Fibroblast of lung (primary cell): Measurements from ENCODE around the gene ZC3H12D. TPM values are rescaled to one million over a fixed set of nuclear protein-coding genes. Genes with fewer than 3 reads are reported as not detected.

ENCODE experiments used
- DNase-seq, 2 donors: peaks; one replicate each; pipeline versions ENCODE4 v3.0.0 to v3.0.0-alpha.2; 2010; ENCODE audit warnings: low read depth in 2 of 2
- H2AFZ ChIP-seq: 2 replicates; pipeline ENCODE4 v1.5.1; 2012; ENCODE audit warnings: low read length, control low read depth, inconsistent platforms
- H3K27ac ChIP-seq: 2 replicates; pipeline ENCODE4 v1.5.1; 2011; ENCODE audit warnings: low read length, control low read depth; ENCODE audit not compliant: insufficient read depth
- H3K27me3 ChIP-seq: 2 replicates; pipeline ENCODE4 v1.5.1; 2011; ENCODE audit warnings: mild to moderate bottlenecking, low read length; ENCODE audit not compliant: control insufficient read depth, insufficient read depth
- H3K36me3 ChIP-seq: 2 replicates; pipeline ENCODE4 v1.5.1; 2011; ENCODE audit warnings: low read length; ENCODE audit not compliant: control insufficient read depth, insufficient read depth
- H3K4me1 ChIP-seq: 2 replicates; pipeline ENCODE4 v1.5.1; 2011; ENCODE audit warnings: low read length; ENCODE audit not compliant: control insufficient read depth, insufficient read depth; ENCODE audit errors: extremely low read depth
- H3K4me2 ChIP-seq: 2 replicates; pipeline ENCODE4 v1.5.1; 2011; ENCODE audit warnings: low read length, control low read depth; ENCODE audit not compliant: insufficient read depth; ENCODE audit errors: extremely low read depth
- H3K4me3 ChIP-seq, 4 experiments: fragments of 200-600 bp in 1 of 4; sonication (generic) in 1 of 4; replicated peaks in 1 of 4; 2 replicates each; pipeline ENCODE4 v1.5.1; 2011 to 2016; ENCODE audit warnings: low read length in 4 of 4, low read depth in 3 of 4, mild to moderate bottlenecking in 3 of 4, control low read depth in 2 of 4, inconsistent platforms in 1 of 4, mixed read lengths in 1 of 4; ENCODE audit not compliant: insufficient read depth in 1 of 4; ENCODE audit errors: control extremely low read depth in 1 of 4
- H3K79me2 ChIP-seq: 2 replicates; pipeline ENCODE4 v1.5.1; 2012; ENCODE audit warnings: mild to moderate bottlenecking, low read length, inconsistent platforms; ENCODE audit not compliant: control insufficient read depth, insufficient read depth
- H3K9ac ChIP-seq: 2 replicates; pipeline ENCODE4 v1.5.1; 2011; ENCODE audit warnings: mild to moderate bottlenecking, low read length, control low read depth; ENCODE audit not compliant: insufficient read depth
- H3K9me3 ChIP-seq: 2 replicates; pipeline ENCODE4 v1.5.1; 2012; ENCODE audit warnings: low read depth, low read length; ENCODE audit not compliant: control insufficient read depth, insufficient read depth
- H4K20me1 ChIP-seq: 2 replicates; pipeline ENCODE4 v1.5.1; 2011; ENCODE audit warnings: low read length; ENCODE audit not compliant: control insufficient read depth, insufficient read depth; ENCODE audit errors: extremely low read depth
- EZH2 ChIP-seq: IDR thresholded peaks from 2 replicates; pipeline ENCODE4 v1.5.1; 2012; ENCODE audit warnings: low read length, control low read depth, mild to moderate bottlenecking; ENCODE audit errors: missing control alignments
- polyA plus RNA-seq, 2 donors: library from polyadenylated mRNA; depleted of rRNA in 1 of 2; stranded (reverse) in 1 of 2; unstranded in 1 of 2; fragments of >200 nt; gene quantifications; 2 replicates each; pipeline ENCODE4 v1.2.1, GENCODE V29; 2011 to 2012; ENCODE audit warnings: missing spikeins in 1 of 2
- total RNA-seq: library from RNA; depleted of rRNA; stranded (reverse); fragments of >200 nt; gene quantifications from 2 replicates; pipeline ENCODE4 v1.2.1, GENCODE V29; 2014
- TF ChIP-seq, protein P1 (sequence below), 2 donors: IDR thresholded peaks in 1 of 2; conservative IDR thresholded peaks in 1 of 2; 1 replicate in 1 of 2; 2 replicates in 1 of 2; pipeline ENCODE4 v1.5.1; 2011 to 2012; ENCODE audit warnings: low read length in 2 of 2, control low read depth in 1 of 2, inconsistent platforms in 1 of 2, low read depth in 1 of 2, mild to moderate bottlenecking in 1 of 2

The ZC3H12D gene
- total and polyA plus RNA-seq, 2 donors (not counting 1 experiment from before 2014, with no cell fraction given), result 0.01 to 0.17 TPM

DNA sequence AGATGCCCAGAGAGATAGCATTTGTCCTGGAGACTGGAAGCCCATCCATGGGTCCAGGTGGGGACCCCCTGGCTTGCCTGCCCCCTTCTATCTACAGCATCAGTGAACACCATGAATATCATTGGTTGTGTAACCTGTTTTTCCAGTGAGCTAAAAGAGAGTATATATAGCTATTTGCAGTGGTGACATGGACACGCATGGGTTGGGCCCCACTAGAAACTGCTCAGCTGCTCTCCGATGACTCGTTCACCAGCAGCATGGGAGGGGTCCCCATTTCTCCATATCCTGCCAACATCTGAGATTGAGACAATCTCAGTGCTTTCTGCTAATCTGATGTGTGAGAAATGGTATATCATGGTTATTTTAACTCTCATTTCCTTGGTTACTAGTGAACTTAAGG, 4.0 kb upstream of the ZC3H12D start:
- H3K9ac ChIP-seq, result no peak overlapping the region
- H3K79me2 ChIP-seq, result no peaks in the 10 kb centered on the region
- no peaks in the 10 kb centered on the region for H3K36me3 ChIP-seq
- no peak overlapping the region for H3K4me2 ChIP-seq
- H3K4me1 ChIP-seq, result no peaks in the 10 kb centered on the region
- H4K20me1 ChIP-seq, result no peaks in the 10 kb centered on the region
- no peak overlapping the region for H2AFZ ChIP-seq
- H3K4me3 ChIP-seq, result no peak overlapping the region
- no peak overlapping the region for H3K27ac ChIP-seq
- H3K27me3 ChIP-seq, result no peaks in the 10 kb centered on the region
- DNase-seq, result peak in 1 of 2 donors; percentile 39
- TF ChIP-seq EZH2, result no peak
- TF ChIP-seq, protein P1, sequence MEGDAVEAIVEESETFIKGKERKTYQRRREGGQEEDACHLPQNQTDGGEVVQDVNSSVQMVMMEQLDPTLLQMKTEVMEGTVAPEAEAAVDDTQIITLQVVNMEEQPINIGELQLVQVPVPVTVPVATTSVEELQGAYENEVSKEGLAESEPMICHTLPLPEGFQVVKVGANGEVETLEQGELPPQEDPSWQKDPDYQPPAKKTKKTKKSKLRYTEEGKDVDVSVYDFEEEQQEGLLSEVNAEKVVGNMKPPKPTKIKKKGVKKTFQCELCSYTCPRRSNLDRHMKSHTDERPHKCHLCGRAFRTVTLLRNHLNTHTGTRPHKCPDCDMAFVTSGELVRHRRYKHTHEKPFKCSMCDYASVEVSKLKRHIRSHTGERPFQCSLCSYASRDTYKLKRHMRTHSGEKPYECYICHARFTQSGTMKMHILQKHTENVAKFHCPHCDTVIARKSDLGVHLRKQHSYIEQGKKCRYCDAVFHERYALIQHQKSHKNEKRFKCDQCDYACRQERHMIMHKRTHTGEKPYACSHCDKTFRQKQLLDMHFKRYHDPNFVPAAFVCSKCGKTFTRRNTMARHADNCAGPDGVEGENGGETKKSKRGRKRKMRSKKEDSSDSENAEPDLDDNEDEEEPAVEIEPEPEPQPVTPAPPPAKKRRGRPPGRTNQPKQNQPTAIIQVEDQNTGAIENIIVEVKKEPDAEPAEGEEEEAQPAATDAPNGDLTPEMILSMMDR (conservative IDR thresholded peaks at IDR 0.05 in 1 of 2, IDR thresholded peaks at IDR 0.05 in 1 of 2; ENCODE audit: low read depth in 1 of 2, low read length in 2 of 2), result no peak
- H3K9me3 ChIP-seq, result no peaks in the 10 kb centered on the region

DNA sequence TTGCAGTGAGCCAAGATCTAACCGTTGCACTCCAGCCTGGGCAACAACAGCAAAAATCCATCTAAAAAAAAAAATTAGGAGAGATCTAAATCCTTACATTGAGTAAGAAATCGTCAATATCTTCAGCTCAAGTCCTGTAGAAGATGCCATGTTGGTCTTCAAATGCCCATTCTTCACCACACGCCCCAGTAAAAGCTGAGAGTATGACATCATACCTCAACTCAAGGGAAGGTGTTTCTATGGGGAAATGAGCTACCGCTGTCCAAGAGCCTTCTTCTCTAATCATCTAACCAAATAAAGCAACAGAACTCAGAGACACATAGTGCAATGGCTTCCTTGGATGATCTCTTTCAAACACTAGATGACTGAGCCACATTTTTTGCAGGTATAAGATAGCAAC, 2.5 kb upstream of the ZC3H12D start:
- Histone ChIP-seq H3K27ac (no peak overlapping the region), H3K27me3 (no peaks in the 10 kb centered on the region), H3K79me2 (no peaks in the 10 kb centered on the region), H3K9ac (no peak overlapping the region), H4K20me1 (no peaks in the 10 kb centered on the region), H3K36me3 (no peaks in the 10 kb centered on the region), H3K4me3 (no peak overlapping the region), H3K9me3 (no peaks in the 10 kb centered on the region), H2AFZ (no peak overlapping the region), H3K4me2 (no peak overlapping the region), H3K4me1 (no peaks in the 10 kb centered on the region)
- no peak for TF ChIP-seq EZH2
- TF ChIP-seq, protein P1 (conservative IDR thresholded peaks at IDR 0.05 in 1 of 2, IDR thresholded peaks at IDR 0.05 in 1 of 2; ENCODE audit: low read depth in 1 of 2, low read length in 2 of 2), result no peak
- DNase-seq, result no peak

DNA sequence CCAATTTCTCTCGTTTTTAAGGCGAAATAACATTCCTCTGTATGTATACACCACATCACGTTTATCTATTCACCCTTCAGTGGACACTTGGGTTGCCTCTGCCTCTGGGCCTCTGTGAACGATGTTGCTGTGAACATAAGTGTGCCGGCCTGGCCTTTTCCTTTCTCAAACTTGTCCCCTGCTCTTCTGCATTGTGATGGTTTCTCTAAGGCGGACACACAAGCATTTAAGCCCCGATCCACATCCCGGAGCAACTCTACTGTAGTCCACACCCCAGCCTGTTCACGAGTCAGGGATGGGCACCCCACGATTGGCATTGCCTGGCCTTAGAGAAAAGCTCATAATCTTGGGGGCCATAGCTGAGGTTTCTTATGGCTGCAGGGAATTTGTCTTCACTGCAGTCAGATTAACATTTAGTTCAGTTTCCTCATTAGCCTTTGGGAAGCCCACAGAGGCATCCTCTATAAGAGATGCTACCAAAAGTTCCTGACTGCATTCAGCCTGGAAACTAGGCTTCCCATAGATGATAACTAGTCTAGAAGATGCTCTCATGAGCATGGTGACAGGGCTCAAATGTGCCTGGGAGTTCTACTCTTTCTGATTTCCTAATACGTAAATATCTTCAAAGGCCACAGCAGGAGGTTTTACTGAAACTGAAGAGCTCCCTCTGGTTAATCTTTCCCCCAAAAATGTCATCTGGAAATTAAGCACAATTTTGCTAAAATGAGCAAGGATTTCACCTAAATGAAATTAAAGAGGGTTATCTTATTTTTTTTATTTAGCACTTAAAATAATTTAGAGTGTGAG, 762 bp downstream of the ZC3H12D start:
- H3K79me2 ChIP-seq, result no peaks in the 10 kb centered on the region
- TF ChIP-seq, protein P1 (conservative IDR thresholded peaks at IDR 0.05 in 1 of 2, IDR thresholded peaks at IDR 0.05 in 1 of 2; ENCODE audit: low read depth in 1 of 2, low read length in 2 of 2), result no peak
- no peak for TF ChIP-seq EZH2

More for the DNA sequence above, 762 bp downstream of the ZC3H12D start:
- Histone ChIP-seq H3K4me3 (no peak overlapping the region), H2AFZ (no peak overlapping the region), H3K4me1 (no peaks in the 10 kb centered on the region), H3K9me3 (no peaks in the 10 kb centered on the region), H3K27ac (no peak overlapping the region), H3K9ac (no peak overlapping the region), H3K4me2 (no peak overlapping the region), H3K27me3 (no peaks in the 10 kb centered on the region), H3K36me3 (no peaks in the 10 kb centered on the region), H4K20me1 (no peaks in the 10 kb centered on the region)
- DNase-seq, result no peak
